NCI-H1092 (cell line): Measurements from ENCODE around the gene FCHSD2.

Experiments
- DNase-seq: peaks from one replicate; lab custom pipeline; 2025; lab: John Stamatoyannopoulos, UW

FCHSD2 gene

DNA sequence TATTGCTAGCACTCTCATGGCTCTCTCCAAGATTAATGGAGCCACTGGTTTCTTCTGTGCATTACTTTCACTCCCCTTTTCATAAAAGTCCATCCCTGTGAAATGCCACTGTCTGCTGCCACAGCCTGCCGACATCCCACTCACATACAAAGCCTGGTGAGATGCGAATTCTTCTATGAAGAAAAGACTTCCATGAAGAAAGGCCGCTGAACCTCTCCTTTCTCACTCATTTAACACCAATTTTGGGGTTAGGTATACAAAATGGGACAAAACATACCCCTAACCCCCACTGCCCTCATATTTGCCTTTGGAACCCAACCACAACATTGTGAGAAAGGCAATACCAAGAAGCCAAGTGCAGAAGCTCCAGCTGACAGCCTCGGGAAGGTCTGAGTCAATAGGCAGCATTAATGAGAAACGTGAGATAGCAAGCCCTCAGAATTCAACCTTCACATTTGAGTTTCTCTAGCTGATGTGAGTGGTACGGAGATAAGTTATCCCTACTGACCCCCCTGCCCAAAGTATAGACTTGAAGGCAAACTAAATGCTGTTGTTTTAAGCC, 171.5 kb downstream of the FCHSD2 start:
- DNase-seq, result no peak

DNA sequence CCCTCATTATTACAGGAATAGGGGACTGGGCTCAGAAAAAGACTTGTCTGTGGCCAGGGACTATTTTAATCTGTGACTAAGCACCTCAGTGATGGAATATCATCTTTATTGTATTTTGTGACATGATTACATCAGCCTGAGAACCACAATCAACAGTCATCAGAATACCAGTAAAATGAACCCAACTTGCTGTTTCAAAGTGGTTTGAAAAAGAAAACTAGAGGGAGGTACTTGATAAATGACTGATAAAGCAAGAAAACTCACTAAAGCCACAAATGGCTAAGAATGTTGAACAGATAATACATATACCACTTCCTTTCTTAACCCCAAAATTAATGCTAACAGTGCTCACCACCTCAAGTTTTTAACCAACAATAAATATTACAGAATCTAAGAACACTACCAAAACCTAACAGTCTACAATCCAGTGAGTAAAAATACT, 172.2 kb downstream of the FCHSD2 start:
- no peak for DNase-seq

DNA sequence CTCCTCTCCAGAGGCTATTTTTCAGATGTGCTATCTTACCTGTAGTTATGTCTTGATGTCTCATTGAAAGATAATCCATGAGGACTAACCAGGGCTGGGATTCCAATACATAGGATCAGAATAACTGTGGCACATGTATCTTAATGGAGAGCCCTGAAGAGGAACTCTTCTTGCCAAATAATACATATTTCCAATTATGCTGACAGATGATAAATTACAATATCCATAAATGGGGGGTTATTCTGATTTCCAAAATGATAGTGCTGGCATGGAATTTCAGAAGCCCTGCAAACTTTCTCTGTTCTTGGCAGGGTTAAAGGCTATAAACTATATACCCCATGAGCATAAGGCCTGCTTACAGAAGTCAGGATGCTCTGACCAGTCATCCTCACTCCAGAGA, 173.7 kb downstream of the FCHSD2 start:
- DNase-seq, result no peak

DNA sequence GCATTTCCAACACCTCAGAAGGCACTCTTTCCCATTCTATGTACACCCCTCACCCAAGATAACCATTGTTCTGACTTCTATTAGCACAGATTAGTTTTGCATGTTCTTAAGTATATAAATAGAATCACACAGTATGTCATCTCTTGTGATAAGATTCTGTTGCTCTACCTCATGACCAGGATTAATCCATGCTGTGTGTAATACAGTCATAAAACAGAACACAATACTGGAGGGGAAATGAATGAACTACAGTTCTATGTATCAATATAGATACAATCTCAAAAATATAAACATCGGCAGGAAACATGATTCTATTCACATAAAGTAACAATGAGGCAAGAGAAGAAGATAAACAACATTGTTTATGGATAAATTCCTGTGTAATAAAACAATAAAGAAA, 176.4 kb downstream of the FCHSD2 start:
- DNase-seq, result no peak

DNA sequence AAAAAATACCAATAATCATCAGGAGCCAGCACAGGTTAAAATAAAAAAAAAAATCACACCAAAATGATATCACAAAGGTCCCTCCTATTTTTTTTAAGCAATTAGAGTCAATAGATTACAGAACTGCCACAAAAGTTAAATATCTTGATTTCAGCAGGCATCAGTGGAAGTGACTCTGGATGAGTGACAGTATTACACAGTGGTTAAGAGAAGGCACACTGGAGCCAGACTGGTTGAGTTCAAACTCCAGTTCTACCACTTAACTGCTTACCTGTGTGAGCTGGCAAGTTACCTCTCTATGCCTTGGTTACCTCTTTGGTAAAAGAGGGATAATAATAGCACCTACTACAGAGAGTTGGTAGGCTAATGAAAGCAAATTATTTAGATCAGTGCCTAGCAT, 179.4 kb downstream of the FCHSD2 start:
- no peak for DNase-seq

DNA sequence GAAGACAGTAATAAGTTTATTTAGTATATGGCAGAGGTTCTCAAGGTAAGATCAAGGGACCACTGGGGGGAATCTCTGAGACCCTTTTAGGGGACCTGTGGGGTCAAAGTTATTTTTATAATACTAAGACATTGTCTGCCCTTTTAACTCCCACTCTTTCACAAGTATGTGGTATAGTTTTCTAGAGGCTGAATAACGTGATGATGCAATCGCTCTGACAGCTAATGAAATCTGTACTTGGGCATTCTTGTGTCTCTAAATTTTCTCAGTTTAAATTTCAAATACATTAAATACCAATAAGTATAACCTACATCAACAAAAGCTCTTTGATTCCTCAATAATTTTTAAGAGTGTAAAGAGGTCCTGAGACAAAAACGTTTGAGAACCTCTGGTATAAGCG, 180.0 kb downstream of the FCHSD2 start:
- no peak for DNase-seq

DNA sequence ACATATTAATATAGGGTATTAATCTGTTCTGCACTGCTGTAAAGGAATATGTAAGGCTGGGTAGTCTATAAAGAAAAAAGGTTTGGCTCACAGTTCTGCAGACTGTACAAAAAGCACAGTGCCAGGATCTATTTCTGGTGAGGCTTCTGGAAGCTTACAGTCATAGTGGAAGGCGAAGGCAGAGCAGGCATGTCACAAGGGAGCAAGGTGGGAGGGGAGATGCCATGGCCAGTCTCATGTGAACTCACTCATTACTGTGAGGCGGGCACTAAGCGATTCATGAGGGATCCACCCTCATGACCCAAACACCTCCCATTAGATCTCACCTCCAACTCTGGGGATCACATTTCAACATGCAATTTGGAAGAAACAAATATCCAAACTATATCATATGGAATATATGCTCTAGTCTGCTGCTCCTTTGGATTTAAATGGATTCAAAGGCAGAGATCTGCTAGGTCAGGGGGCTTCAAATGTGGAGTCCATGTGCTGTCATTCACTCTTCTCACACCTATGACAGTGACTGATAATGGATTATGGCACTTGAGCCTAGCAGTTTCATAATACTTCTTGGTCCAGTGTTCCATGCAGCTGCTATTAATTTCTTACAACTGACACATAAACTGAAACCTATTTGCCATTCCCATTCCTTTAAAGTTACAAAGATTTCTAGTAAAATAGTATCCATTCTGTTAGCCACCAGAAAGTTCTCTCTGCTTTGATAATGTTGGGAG, 182.0 kb downstream of the FCHSD2 start:
- no peak for DNase-seq

DNA sequence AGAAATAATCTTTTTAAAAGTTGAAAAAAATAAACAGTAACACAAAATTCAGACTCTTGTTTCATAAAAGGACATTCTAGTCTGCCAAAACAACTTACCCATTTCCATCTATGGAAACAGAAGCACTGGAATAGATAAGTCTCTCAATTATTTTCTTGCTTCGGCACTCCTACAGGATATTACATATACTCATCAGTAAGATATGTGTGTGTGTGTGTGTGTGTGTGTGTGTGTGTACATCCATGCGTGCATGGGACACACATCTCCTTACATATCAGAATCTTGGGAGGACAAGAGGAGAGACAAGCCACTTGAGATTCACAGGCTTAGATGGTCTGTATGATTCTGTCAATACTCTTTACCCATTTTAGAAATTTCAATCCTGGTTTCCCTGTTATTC, 183.3 kb downstream of the FCHSD2 start:
- no peak for DNase-seq

DNA sequence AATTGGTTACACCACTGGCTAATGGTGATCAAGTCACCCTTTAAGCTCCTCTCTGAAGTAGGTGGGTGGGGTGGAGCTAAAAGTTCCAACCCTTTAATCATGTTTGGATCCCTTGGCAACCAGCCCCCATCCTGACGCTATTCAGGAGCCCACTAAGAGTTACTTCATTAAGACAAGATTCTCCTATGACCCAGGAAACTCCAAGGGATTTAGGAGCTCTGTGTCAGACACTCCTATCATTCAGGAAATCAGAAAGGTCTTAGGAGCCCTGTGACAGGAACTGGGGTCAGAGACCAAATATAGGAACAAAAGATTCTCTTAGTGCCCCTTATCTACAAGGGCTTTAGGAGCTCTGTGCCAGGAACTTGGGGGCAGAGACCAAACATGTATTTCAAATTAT, 186.7 kb downstream of the FCHSD2 start:
- DNase-seq, result no peak

DNA sequence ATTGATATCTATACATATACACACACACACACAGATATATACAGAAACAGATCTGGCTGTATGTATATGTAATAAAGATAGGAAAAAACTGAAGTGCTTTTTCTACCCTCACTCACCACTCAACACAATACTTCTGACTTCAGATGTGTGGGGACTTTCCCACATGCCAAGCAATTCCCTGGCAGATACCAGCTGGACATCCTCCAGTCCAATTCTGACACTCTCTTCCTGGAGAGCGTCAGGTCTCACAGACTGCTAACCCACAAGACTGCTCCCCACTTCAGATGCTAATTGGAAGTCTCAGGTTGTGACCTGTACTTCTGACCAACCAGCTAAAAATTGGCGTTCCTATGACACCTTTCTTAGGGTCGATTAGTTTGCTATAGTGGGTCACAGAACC, 187.3 kb downstream of the FCHSD2 start:
- no peak for DNase-seq

DNA sequence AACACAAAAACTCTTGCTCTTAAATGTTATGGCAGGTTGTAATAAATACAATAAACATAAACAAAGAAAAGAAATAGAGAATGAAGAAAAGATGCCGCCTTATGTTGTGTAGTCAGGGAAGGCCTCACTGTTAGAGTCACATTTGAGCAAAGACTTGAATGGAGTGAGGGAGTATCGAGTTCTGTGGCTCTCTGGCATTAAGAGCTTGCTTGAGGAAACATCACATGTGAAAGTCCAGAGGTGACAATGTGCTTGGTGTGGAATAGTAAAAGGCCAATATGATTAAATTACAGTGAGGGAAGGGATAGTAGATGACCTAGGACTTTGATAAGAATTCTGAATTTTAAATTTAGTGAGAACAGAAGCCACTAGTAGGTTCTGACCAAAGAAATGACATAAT, 188.5 kb downstream of the FCHSD2 start:
- DNase-seq, result no peak

DNA sequence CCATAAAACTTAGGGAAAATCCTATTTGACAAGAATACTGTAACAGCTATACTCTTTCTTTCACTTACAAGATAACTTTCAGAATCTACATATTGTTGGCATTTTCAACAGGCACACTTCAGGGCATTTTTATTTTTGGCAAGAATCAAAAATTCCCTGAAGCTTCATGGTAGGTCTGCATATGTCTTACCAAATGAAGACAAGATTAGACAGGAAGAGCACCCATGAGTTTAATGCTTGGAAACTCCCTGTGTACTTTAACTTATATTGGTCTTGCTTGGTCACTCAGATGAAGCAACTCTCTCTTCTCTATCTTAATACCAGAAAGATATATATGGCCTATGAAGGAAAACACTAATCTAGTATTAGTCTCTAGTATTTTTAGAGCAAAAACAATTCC, 190.2 kb downstream of the FCHSD2 start:
- DNase-seq, result no peak

DNA sequence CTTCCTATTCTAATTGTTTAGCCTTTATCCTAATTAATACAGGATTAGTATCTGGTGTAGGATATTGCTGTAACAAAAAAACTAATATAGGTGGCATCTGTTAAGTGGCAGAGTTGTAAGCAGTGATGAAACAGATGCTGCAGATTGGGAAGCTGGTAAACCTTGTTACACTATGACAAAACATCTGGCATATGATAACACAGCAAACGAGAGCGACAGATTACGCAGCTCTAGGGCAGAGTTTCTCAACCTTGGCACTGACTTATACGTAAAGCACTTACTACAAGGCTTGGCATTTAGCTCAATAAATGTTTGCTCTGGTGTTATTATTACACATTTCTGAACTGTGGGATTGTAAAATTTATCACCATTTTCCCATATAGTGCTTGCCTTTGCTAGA, 190.9 kb downstream of the FCHSD2 start:
- no peak for DNase-seq

DNA sequence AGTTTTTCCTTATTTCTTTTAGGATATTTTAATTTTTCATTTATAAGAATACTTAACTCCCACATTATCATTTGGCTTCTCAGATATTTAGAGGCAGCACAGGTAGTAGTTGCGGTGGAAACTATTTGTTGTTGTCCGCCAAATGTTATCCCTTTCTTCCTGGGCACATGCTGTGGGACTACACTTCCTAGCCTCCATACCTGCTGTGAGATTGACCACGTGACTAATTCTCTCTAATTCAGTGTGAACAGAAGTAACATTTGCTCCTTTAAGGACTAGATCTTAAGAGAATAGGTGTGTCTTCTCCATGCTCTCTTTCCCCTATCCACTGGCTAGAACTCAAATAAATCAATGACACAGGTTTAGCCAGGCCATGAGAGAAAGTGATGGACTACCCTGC, 191.4 kb downstream of the FCHSD2 start:
- no peak for DNase-seq

DNA sequence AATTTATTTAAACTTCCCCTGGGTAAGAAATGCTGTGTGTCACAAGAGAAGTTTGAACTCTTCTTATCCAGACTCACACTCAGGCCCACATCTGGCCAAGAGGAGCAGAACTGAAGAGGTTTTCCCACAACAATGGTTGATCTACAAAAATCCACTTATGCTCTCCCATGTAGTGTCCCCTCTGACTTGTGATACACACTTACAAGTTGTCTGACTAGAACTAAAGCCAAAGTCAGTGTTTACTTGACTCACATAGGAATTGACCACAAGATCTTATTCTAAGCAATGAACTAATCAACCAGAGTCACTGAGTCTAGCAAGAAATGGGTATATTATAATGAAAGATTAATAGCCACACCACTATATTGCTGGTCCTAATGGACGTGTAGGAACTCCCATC, 194.9 kb downstream of the FCHSD2 start:
- DNase-seq, result no peak

DNA sequence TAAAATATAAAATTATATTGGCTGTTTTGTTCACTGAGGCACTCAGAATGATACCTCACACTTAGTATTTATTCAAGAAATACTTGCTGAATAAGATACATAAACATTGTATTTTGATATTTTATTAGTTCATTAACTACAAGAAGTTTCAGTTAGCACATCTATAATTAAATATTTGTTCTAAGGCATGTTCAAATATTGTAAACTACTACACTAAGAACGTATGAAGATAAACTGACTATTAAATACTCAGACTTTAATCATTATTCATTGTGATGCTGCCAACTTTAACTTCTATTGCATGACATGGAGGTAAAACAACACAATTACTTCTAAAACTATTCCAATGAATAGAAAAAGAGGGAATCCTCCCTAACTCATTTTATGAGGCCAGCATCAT, 198.5 kb downstream of the FCHSD2 start:
- no peak for DNase-seq

DNA sequence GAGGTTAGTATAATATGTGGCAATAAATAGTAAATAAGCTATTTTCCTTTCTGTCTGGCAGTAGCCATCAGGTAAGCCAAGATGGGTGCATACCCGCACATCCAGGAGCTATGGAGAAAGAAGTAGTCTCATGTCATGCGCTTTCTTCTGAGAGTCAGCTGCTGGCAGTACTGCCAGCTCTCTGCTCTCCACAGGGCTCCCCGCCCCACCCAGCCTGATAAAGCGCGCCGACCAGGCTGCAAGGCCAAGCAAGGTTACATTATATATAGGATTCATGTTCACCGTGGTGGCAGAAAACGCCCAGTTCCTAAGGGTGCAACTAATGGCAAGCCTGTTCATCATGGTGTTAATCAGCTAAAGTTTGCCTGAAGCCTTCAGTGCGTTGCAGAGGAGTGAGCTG, 201.7 kb downstream of the FCHSD2 start:
- no peak for DNase-seq

DNA sequence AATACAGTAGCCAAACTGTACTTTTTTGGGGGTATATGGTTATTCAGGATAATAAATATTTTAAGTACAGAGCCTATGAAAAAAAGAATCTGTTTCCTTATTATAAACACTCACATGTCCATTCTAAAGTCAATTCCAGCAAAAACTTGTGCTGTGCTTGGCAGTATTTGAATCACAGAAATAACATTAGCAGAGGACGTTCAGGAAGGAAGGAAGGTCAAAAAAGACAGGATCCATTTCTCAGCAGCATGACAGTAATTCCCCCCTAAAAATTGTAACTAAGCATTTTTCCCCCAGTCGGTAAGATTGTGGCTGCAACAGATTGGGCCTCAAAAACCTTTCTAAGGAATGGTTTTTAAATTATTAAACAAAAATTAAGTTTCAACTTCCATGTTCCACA, 203.1 kb downstream of the FCHSD2 start:
- DNase-seq, result no peak

DNA sequence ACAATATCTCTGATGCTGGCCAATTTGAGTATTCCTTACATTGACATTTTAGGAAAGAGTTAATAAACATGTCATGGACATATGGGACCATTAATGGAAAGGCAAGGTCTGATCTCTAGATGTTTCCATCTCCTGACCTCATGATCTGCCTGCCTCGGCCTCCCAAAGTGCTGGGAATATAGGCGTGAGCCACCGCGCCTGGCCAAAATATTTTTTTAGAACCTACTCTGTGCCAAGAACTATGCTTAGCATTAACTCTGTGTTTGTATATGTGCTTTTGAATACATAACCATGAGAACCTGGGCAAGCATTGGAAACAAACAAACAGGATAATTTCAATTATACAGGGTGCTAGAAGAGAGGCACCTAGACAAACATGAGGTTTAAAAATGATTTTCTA, 204.7 kb downstream of the FCHSD2 start:
- no peak for DNase-seq

DNA sequence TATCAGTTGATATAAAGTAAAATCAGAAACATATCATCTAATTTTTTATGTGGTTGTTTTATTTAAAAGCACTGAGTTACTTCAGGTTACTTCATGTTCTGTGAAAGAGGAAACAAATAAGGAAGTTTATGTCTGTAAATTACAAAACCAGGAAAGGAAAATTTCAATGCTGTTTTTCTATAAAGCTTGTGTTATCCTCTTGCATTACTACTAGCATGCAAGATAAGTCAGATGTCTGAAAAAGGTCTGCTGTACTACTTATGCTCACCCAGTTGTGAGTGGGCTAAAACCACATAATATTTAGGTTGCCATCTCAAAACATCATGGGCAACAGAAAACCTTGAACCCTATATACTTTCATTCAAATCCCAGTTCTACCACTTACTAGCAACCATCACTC, 206.4 kb downstream of the FCHSD2 start:
- no peak for DNase-seq

DNA sequence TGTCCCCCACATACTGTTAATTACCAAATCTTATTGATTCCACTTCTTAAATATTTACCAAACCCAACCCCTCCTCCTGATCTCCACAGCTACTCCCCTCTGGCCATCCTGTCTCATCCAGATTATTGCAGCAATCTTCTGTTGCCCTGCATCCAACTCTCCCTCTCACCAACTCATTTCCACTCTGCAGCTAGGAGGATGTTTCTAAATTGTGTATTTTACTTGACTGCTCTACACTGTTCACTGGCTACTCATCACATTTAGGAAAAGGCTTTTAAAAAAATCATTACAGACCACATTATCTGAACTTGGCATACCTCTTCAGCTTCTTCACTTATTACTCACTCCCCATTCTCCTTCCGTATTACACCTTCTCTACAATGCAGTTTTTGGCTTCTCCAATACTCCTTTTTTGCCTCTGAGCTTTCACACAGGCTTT, 210.0 kb downstream of the FCHSD2 start:
- no peak for DNase-seq

DNA sequence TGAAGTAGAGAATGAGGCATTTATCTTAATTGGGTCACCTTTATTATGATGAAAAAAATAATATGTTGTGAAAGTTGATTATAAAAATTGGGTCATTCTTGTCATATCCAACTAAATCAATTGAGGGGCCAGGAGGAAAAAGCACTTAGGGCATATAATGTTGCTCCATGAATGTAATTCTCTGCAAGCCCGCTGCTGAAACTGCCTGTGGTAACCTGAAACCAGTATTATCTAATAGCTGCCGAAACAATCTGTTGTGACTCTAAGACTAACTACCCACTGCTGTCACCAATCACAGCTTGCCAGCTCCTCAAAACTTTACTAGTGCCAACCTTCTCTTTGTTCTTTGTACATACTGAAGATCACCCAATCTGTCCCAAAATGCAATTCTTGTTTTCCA, 212.1 kb downstream of the FCHSD2 start:
- peak; percentile 23 for DNase-seq

DNA sequence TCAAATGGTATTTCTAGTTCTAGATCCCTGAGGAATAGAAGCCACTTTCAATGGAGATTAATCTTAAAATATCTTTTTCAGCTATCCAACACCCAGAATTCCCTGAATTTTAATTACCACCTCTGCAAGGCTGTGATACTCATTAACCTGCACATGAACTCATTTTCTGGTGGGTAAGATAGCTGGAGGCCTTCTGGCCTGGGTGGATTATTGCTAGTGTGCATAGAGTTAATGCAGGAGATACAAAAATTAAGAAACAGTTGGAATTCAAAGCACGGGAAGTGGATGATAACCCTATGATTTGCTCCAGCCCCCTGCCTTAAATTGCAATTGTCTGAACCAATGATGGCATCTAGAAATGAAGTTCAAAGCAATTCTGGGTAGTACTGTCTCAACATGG, 212.9 kb downstream of the FCHSD2 start:
- no peak for DNase-seq

DNA sequence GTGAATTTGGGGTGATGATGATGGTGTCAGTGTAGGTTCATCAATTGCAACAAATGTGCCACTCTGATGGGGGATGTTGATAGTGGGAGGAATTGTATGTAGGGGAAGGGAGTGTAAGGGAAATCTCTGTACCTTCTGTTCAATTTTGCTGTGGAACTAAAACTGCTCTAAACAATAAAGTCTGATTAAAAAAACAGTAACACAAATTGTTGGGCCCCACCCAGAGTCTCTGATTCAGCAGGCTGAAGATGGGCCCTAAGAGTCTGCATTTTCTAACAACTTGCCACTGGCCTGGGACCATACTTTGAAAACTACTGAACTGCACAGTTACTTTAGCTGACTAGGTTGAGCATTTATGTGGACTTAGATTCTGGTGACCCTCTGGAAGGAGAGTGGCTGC, 214.7 kb downstream of the FCHSD2 start:
- DNase-seq, result no peak
